GM21825 (cell line): ENCODE results near the gene DUSP2.

ENCODE experiments used
- ATAC-seq: cut with Tn5 transposase; IDR thresholded peaks from one replicate; pipeline ENCODE4 v1.9.1; 2021; ENCODE audit warnings: mild to moderate bottlenecking, moderate library complexity; ENCODE audit not compliant: unreplicated experiment

DUSP2 gene

DNA sequence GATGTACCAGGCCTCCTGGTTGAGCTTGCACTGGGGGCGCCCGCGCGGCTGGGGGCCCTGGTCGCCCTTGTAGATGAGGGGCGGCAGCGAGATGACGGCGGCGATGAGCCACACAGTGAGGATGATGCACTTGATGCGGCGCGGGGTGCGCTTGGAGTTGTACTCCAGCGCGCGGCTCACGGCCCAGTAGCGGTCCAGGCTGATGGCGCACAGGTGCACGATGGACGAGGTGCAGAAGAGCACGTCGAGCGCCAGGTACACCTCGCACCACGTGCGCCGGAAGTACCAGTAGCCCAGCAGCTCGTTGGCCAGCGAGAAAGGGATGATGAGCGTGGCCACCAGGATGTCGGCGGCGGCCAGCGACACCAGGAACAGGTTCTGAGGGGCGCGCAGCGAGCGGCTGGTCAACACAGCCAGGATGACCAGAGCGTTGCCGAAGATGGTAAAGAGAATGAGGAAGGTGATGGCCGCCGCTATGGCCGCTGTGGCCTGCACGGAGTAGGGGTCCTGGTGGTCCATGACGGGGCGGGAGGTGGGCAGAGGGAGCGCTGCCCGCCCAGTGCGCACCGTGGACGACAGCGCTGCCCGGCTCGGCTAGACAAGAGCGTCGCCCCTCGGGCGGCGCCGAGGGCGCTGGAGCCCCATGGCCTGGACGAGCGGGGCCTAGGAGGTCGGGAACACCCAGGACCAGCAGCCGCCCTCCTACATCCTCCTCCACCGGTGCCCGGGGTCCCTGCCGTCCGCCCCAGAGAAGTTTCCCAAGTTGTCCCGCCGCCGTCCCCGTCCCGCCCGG lies 29.4 kb downstream of the DUSP2 start:
- no peak for ATAC-seq

DNA sequence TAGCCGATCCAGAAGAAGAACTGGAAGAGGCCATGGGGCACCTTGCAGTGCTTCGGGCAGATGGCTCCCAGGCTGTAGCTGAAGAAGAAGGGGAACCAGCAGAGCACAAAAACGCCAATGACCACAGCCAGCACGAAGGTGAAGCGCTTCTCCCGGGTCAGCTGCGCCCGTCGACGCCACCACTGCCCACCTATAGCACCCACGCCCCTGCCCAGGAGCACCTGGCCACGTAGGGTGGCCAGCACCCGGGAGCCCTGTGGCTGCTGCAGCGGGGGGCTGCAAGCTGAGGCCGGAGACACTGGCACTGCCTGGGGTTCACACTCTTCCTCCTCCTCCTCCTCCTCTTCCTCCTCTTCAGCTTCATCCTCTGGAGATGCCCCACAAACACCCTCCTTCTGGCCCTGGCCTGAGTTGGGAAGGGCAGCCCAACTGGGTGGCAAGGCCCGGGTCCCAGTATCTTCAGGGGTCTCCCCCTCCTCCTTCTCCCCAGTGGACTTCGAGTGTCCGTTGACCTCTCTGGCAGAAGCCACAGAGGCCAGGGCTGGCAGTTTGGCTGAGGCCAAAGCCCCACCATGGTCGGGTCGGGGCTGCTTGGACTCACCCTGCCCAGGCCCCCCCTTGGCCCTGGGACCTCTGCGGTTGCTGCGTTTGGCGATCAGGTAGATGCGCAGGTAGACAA lies 30.2 kb downstream of the DUSP2 start:
- no peak for ATAC-seq

DNA sequence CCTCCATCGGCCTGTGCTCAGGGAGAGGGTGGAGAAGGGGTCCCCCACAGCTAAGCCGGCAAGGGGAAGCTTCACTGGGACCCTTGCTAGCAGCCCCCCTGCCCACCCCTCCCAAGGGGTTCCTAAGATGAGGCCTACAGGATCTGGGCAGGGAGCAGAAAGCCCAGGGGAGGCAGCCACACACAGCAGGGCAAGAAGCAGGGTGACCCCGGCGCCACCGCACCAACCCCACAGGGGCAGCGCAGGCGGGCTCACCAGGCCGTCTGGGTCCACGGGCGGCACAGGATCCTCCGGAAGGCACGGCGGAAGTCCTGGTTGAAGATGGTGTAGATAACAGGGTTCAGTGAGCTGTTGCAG lies 30.7 kb downstream of the DUSP2 start:
- no peak for ATAC-seq

DNA sequence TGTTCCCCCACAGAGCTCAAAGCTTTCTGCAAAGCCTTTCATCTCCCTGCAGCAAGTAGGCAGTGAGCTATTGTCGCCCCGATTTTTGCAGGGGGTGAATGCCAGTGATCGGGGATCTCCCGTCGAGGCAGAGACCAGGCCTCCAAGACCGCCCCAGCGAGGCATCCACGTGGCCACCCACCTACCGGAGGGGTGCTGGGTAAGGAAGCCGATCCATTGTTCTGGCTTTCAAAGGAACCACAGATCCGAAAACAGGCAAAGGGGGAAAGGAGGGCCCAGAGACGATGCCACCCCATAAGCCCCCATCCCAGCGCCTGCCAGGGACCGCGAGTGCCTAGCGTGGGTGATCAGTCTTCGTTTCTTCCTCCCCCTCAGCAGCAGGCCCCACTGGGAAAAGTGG lies 31.3 kb downstream of the DUSP2 start:
- no peak for ATAC-seq

DNA sequence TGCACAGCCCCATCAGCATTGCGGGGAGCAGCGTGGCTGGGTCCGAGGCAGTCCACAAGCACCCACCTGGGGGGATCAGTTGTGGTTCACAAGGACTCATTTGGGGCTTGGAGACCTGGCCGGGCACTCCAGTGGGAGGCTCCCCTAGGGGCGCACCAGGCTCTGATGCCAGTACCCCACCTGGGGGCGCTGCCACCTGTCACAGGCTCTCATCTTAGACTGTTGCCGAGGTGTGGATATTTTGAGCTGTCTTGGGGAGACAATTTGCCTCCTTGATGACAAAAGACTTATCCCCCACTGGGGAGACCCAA lies 31.9 kb downstream of the DUSP2 start:
- ATAC-seq: no peak

DNA sequence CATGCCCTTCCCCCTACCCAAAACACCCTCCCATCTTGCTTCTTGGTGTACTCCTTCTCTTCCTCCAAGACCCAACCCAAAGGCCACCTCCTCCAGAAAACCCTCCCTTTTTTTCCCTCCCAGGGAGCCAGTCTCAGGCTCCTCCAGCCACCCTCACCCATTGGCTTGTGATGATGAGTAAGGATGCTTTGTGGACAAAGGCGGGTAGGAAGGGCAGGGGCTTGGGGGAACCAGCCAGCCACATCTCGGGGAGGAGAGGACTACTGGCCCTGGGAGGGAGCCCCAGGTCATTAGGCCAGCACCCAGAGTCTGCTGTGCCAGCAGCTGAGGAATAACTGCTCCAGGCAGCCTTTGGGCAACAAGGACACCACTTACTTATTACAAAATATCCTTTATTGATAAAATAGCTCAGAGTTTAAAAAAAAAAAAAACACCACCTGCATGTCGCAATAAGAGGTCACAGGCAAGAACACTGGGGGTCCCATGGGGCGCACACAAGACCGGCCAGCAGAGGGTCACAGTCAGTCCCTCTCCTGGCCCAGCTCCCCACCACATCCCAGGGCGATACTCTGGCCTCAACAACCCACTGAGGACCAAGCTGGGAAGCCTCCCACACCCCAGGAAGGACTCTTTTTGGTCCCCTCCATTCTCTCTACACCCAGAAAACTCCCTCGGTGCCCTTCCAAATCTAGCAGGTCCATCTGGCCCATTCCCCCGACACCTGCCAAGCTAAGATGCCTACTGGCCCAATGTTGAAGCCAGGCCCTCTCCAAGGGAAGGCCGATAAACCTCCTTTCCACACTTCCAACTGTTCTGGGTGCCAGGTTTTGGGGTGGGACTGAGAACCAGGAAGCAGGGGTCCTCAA lies 32.5 kb downstream of the DUSP2 start:
- ATAC-seq: no peak

DNA sequence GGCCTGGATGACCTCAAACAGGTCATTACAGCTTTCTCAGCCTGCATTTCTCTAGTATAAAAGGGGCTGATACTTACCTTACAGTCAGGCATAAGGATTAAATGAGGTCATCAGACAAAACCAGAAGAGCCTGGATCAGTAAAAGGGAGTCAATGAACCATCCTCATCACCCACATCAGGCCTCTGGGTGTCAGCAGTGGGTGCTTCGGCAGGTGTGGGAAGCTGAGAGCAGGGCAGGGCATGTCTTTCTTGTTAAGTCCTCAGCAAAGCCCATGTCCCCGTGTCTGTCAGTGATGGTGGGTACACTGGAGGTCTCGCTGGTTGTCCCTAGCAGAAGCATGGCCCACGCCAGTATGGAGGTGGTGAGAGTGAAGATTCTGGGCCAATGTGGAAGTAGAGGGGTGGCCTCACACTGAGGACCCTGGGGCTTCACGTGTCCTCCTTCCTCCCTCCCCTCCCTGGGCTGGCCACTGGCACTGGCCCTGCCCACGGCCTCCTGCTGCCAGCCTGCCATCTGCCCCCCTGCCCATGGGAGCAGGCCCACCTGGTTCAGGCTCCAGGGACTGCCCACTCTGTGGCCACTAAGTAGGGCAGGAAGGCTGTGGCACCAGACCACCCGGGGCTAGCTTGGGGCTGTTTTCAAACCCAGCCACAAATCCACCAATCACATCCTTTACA lies 33.3 kb downstream of the DUSP2 start:
- no peak for ATAC-seq

DNA sequence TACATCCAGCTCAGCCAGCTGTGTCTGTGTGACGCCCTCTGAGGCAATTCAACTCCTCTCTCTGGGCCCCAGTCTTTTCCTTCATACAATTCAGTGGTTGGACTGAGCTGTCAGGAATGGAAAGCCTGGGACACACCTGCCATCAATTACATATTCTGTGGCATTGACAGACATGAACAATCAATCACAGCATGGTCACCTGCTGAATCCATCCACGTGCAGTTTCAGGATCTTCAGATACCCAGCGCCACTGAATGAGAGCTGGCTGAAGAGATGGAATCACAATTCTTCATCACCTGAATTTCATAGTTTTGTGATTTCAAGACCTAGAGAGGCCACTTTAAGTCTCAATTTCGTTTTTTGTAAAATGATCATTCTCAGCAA lies 34.0 kb downstream of the DUSP2 start:
- ATAC-seq: no peak

DNA sequence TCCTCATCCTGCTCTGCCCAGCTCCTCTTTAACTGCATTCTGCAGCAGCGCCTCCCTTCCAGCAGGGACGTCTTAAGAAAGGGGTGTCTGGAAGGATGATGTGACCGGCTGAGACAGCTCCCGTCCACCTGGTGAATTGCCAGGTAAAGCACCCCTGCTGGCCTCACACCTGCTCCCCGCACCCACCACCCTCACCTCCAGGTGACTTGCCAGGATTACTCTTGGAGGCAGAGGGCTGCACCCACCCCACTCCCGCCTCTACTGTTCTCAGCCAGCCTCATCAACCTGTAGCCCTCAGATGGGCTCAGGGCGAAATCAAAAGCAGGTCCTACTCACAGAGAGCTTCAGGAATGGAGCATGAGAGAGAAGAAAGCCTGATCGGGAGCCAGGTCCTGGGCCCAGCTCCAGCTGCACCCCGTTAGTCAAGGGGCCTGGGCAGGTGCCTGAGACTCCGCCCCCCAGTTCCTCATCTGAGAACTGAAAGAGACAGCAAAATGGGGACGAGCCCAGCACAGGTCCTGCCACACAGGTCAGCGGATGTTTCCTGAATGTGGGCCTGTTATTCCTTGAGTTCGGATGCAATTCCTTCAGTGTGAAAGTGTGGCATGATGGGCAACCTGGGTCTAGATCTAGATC lies 34.5 kb downstream of the DUSP2 start:
- ATAC-seq: no peak

DNA sequence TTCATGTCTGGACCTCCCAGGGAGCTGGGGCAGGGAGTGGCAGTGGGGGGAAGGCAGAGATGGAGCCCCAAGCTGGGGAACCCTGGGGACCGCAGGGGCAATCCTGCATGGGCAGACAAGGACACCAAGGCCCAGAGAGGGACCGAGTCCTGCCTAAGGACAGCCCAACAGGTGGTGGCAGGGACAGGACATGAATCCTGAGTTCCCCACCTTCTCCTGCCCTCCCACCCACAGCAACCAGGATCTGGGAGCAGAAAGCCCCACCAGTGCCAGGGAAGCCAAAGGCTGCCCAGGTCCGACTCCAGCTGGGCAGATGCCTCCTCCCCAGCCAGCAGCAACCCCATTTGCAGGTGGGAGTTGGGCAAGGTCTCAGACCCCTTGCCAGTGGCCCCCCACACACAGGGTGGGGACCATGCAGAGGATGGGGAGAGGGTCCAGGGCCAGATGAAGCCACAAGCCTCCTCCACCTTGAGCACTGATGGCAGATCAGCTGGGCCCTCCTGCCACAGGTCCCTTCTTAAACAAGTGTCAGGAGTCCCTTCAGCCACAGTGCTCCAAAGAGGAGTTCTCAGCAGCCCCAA lies 35.2 kb downstream of the DUSP2 start:
- ATAC-seq: no peak

DNA sequence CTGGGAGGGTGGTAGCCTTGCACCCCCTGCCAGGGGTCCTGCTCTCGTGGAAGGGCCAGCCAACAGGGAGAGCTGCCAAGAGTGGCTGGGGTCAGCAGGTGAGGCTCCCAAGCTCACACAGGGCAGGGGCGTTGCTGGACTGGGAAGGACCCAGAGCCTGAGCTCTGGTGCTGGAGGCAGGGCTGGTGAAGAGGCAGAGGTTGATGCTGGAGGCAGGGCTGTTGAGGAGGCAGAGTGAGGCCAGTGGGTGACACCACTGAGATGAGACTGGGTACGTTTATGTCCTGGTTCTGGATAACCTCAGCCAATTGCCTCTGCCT lies 35.9 kb downstream of the DUSP2 start:
- ATAC-seq: no peak

DNA sequence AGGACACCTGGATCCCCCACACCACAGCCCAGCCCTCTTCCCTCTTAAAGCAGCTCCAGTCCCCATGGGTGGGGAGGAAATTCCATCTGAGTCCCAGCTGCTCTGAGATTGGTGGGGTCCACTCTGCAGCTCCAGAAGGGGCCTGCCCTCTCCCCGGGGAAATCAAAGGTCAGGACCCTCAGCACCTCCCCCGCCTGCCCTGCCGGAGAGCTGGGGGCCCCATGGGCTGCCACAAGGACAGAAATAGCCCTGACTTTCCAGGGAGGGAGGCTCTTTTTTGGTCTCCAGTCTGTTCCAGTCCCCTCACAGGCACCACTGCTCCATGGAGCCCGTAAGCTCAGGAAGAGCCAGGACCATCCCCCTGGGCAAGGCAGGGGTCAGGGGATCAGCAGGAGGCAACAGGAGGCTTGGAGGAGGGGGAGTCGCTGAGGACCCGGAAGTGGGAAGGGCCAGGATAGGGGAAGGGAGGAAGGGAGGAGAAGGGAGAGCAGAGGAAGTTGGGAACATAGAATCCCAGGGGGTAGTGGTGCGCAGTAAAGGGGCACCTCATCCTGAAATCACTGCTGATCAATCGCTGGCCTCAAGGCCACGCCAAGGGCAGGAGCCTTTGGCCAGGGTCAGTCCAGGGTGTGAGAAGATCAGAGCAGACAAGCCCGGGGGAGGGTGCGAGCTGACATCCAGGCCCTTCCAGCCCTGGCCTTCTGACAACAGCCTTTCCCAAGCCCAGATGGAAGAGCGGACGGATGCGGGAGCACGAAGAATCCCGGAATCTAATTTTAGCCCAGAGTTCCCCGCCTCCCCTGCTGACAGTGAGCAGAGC lies 36.5 kb downstream of the DUSP2 start:
- ATAC-seq: no peak

DNA sequence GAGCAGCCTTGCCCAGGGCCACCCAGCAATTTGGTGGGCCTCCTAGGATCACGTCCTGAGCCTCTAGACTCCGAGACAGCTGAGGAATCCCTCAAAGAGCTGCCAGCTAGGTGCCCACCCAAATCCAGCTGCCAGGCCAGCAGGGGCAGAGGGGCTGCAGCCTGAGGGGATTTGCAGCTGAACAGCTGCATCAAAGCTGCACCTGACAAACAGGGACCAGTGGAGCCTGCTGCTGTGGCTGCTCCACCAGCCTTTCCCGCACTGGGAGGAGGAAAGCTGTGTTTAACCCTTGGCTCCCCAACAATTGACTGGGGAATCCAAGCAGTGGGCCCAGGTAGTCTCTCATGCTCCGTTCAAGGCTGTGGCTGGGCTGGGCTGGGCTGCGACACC lies 37.1 kb downstream of the DUSP2 start:
- no peak for ATAC-seq

DNA sequence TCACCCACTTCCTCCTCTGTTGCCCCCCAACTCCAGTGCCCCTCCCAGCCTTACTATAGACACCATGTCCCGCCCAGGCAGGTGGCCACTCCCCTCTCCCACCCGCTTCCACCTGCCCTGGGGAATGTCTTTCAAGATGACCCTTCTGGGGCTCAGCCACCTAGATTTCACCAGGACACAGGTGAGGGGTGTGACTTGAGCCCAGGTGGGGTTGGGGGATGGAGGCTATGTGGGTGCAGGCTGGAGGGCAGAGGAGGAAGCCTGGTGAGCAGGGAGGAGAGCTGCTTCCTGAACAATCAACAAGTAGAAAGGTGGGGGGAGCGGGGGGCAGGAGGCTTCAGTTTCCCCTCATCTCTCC lies 37.6 kb downstream of the DUSP2 start:
- no peak for ATAC-seq

DNA sequence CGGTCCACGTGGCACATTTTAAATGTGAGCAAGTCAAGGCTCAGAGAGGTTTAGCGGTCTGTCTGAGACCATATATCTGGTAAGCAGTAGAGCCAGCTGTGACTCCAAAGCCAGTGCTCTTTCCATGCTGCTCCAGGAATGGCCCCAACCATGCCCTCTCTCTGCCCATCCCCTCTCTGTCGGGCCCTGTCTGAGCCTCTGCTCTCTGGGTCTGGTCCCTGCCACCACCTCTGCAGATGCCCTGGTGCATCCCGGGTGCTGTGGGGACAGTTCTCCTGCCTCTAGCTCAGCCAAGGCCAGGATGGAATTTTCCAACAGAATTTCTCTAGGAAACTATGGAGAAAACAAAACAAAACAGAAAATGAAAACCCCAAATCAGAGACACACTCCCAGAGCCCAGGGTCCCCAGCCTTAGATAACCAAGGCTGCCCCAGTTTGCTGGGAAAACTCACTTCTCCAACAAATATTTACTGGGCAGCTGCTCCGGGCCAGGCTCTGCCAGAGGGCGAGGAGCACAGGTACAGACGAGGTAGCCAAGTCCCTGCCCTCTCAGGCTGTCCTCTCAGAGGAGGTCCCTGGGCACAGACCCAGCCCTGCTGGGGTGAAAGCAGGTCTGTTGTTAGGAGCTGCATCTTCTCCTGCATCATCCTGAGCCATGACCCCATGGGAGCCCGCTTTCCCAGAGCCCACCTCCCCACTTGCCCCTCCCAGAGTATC lies 38.1 kb downstream of the DUSP2 start:
- ATAC-seq: no peak

DNA sequence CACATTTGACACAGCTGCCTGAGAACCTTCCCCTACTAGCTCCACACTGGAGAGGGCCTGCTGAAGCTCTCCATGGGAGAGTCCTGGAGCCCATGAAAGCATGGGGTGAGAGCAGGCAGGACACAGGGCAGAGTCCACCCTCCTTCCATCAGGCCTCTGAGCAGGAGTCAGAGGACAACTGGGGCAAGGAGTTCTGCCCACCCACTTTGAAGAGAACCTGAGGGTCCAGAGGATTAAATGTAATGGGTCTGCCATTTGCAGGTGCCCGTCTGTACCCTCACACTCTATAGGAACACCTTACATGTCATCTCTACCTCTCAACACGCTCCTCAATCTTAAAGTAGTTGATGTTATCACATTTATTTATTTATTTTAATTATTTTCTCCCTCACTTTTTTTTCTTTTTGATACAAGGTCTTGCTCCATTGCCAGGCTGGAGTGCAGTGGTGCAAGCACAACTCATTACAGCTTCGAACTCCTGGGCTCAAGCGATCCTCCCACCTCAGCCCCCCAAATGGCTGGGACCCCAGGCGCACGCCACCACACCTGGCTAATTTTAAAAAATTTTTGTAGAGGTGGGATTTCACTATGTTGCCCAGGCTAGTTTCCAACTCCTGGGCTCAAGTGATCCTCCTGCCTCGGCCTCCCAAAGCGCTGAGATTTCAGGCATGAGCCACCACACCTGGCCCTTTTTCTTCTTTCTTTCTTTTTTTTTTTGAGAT lies 39.1 kb downstream of the DUSP2 start:
- no peak for ATAC-seq

DNA sequence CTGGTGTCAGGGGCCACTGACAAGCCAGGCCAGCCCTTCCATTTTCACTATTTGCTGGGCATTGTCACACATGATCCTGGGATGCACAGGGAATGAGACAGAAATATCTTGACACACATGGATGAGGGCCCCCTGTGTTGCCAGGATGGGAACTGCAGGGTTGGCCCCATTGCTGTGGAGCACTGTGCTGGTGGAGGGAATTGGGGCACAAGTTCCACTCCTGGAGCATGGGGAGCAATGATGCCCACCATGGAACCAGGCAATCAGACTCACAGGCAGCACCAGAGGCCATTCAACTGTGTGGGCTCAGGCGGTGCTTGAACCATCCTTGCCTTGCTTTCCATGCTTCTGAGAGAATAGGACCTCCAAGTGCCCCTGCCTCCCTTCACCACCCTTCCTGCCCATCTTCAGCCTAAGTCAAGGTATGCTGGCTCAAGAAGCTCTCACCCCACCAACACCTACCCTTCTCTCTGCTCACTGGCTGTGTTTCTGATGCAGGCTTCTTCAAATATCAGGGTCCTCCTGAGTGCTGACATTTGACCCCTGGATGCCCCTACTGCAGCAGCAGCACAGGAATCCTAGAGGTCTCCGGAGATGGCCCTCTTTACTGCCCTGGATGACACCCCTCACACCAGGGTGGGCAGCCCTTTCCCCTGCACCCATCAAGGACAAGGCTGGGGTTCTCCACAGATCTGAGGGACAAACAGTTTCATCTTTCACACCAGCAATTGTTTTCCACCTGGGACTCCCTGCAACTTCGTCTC lies 39.9 kb downstream of the DUSP2 start:
- no peak for ATAC-seq

DNA sequence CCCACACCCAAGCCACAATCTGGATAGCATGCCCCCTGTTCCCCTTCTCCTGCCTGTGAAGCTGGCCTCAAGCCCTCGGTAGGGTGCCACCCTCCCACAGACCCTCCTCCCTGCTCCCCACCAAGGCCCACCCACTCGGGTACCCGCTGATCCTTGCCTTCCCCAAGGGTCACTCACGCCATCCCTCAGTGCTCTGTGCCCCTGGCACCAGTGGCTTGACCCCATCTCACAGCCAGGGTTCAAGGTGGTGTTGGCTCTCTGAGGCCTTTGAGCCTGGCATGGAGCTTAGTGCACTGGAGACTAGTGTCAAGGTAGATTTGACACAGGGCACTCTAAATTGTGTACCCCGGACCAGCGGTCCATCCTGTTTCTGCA lies 40.8 kb downstream of the DUSP2 start:
- no peak for ATAC-seq
